HG02610 (cell line): Measurements from ENCODE around the gene HOXC12.

Source experiments
- ATAC-seq: cut with Tn5 transposase; IDR thresholded peaks from one replicate; pipeline ENCODE4 v1.9.1; 2021; ENCODE audit warnings: mild to moderate bottlenecking, moderate library complexity; ENCODE audit not compliant: unreplicated experiment

HOXC12 gene

GRCh38 chr12:53954694-53955035 is at the start of gene HOXC12:
TSS of gene HOXC12 (plus strand) at chr12:53954903. CDS start at chr12:53954930, 27 bp downstream.
- ATAC-seq = no peak

GRCh38 chr12:53907103-53907502 is 47.6 kb upstream of the HOXC12 start:
- no peak for ATAC-seq

GRCh38 chr12:53916788-53917655 is 37.7 kb upstream of the HOXC12 start:
- no peak for ATAC-seq

GRCh38 chr12:53924521-53925405 is 29.9 kb upstream of the HOXC12 start:
- ATAC-seq = no peak

GRCh38 chr12:53927220-53928029 is 27.3 kb upstream of the HOXC12 start:
- no peak for ATAC-seq

- ATAC-seq = no peak
Measured at GRCh38 chr12:53928054-53928835, 26.5 kb upstream of the HOXC12 start.

GRCh38 chr12:53929527-53929926 is 25.2 kb upstream of the HOXC12 start:
- ATAC-seq = no peak

- ATAC-seq = no peak
Measured at GRCh38 chr12:53930591-53931255, 24.0 kb upstream of the HOXC12 start.

GRCh38 chr12:53931844-53932581 is 22.7 kb upstream of the HOXC12 start:
- ATAC-seq = no peak

GRCh38 chr12:53932915-53933314 is 21.8 kb upstream of the HOXC12 start:
- no peak for ATAC-seq

- no peak for ATAC-seq
Measured at GRCh38 chr12:53935383-53936341, 19.0 kb upstream of the HOXC12 start.

GRCh38 chr12:53937099-53937498 is 17.6 kb upstream of the HOXC12 start:
- no peak for ATAC-seq

GRCh38 chr12:53937596-53938325 is 16.9 kb upstream of the HOXC12 start:
- no peak for ATAC-seq

GRCh38 chr12:53938326-53939140 is 16.2 kb upstream of the HOXC12 start, which contains the start of gene HOXC13:
TSS of gene HOXC13 (plus strand) at chr12:53938831. CDS start at chr12:53938907, 76 bp downstream.
- no peak for ATAC-seq

- ATAC-seq = no peak
Measured at GRCh38 chr12:53939141-53940108, 15.3 kb upstream of the HOXC12 start.
